Activated naive CD4-positive, alpha-beta T cell treated with anti-CD3 and anti-CD28 coated beads, Interleukin-2, amount 50 U/mL, for 16 hours (primary cell): Measurements from ENCODE around the gene RALGAPA2.
"Not testable (repeated sequence)": the region's sequence is repeated elsewhere in the genome, so short reads cannot be mapped to it uniquely, and the experiment has no call there.

Experiments
- DNase-seq: peaks from one replicate; pipeline ENCODE4 v3.0.0-alpha.2; 2020

RALGAPA2 gene

GRCh38 chr20:20363434-20363798 lies 349.0 kb downstream of the RALGAPA2 start:
- no peak for DNase-seq

GRCh38 chr20:20362774-20363433 lies 349.5 kb downstream of the RALGAPA2 start:
- DNase-seq: no peak

DNA sequence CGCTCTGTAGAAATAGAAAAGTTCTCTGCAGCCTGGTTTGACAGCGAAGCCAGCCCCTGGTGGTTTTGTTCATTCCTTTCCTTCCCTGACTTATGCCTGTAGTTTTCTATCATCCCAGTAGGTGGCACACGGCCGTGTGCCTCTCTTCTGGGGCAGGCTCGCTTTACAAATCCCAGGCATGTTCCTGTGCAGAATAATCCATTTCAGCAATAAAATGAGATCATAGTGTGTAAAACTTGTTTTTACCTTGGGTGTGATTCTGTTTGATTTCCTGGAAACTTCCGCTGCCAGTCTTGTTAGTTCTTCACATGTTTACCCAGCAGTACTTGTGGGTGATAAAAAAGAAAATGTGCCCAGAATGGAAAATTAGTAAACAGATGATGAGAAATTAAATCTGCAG lies 352.0 kb downstream of the RALGAPA2 start:
- no peak for DNase-seq

GRCh38 chr20:20359628-20360027 lies 352.8 kb downstream of the RALGAPA2 start:
- no peak for DNase-seq

DNA sequence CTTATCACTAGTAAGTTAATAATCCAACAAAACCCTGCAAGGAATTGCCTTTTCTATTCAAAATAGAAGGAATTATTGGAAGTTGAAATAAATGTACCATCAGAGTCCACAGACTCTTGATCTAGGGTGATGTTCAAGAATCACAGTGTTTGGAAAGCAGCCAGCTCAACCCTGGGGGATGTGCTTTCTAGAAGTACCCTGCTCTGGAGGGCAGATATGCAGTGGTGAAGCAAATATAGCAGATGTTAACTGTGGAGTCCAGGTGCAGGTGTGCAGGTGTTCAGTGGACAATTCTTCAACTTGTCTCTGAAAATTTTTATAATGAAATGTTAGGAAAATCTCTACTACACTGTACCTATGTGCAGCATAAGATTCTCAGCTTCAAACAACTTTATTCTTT lies 353.6 kb downstream of the RALGAPA2 start:
- no peak for DNase-seq

DNA sequence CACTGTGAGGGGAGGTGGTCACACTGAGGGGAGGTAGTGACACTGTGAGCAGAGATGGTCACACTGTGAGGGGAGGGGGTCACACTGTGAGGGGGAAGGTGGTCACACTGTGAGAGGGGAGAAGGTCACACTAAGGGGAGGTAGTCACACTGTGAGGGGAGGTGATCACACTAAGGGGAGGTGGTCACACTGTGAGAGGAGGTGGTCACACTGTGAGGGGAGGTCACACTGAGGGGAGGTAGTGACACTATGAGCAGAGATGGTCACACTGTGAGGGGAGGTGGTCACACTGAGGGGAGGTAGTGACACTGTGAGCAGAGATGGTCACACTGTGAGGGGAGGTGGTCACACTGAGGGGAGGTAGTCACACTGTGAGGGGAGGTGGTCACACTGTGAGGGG lies 356.9 kb downstream of the RALGAPA2 start:
- DNase-seq: not testable (repeated sequence)

DNA sequence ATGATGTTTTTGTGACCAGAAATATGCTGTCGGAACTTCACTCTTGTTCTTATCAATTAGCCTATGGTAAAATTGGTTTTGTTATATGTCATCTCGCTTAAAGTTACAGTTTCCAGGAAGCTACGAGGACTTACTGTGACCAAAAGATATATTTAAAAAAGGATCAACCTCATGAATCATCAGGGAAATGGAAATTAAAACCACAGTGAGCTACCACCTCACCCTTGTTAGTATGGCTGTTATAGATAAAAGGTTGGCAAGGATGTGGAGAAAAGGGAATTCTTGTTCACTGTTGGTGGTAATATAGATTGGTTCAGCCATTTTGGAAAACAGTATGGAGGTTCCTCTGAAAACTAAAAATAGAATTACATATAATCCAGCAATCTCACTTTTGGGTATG lies 358.9 kb downstream of the RALGAPA2 start:
- no peak for DNase-seq

- DNase-seq: no peak
These were observed 368.0 kb downstream of the RALGAPA2 start for GRCh38 chr20:20344476-20344875.

DNA sequence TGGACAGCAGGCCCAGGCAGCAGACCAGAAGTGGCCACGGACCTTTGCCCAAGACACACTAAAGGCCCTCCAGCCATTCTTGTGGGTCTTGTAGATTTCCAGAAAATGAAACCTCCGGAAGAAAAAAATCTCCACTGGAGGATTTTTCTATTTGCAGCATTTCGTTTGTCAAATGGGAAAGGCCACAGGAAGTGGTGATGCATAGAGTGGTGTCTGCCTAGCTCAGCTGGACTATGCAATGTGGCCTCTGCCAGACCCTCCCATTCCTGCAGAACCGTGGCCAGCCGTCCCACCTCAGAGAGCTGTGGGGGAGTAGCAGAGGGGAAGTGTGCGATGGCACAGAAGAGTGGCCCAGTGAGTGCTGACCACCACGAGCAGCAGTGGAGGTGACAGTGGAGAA lies 368.5 kb downstream of the RALGAPA2 start:
- no peak for DNase-seq
